ENCODE results near the gene ADGRG3. TPM values are rescaled to one million over a fixed set of nuclear protein-coding genes. Genes with fewer than 3 reads are reported as not detected.

Gene ADGRG3
- total RNA-seq, 1 experiment from 2014 or later = not detected

DNA sequence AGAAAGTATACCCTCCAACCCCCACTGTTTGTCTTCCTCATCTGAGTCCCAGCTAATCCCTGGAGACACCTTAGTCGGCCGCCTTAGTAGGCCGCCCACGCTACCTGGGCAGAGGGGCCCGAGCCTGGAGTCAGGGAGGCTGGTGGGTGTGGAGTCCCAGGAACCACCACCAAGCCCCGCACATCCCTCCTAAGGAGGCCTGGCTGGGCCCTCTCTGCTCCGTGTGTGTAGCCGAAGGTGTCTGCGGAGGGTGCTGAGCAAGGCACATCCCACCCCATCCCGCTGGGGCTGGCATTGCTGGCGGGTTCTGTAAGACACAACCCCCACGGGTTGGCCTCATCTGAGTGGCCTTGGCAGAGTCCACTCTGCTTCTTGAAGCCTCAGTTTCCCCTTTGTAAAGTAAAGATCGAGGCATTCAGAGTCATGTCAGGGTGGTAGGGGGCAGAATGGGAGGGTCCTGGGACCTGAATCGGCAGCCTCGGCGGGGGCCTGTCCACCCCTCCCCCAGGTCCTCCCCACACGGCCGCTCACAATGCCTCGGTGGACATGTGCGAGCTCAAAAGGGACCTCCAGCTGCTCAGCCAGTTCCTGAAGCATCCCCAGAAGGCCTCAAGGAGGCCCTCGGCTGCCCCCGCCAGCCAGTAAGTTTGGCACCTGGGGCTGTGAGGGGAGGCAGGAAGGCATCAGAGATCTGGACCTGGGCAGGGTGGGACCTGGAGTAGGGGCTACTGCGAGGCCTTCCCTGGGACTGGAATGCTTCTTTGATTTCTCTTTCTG lies 15.2 kb upstream of the ADGRG3 start:
- BruUV-seq (replicated peaks) = no TSS peak
- no peaks in the 10 kb centered on the region for H3K79me2 ChIP-seq (ENCODE audit: insufficient read depth, low read length)
- no peak for DNase-seq (ENCODE audit: low read depth, low spot score)
- ChIA-PET RAD21 (ENCODE audit: low non-redundant PET in 1 of 2, low total read pairs in 2 of 2, uncharacterized antibody in 2 of 2, unreplicated experiment in 2 of 2) (no interaction called here), POLR2A (no interaction called here), CTCF (no interaction called here)
- peaks cover 0 to 3% of the 10 kb centered on the region in 2 experiments; a peak in 1 of 4 replicates for H3K4me1 ChIP-seq (ENCODE audit: control insufficient read depth in 1 of 2, insufficient read depth in 2 of 2, low read length in 2 of 2)
- no peak overlapping the region for H2AFZ ChIP-seq (ENCODE audit: low read depth, low read length, poor library complexity, severe bottlenecking)
- no peaks in the 10 kb centered on the region for H3K27me3 ChIP-seq (ENCODE audit: insufficient read depth, low read length)
- ATAC-seq = no peak
- no peak overlapping the region for H3K9ac ChIP-seq (ENCODE audit: low read length)
- H3K9me3 ChIP-seq (ENCODE audit: control insufficient read depth in 1 of 2, insufficient read depth in 1 of 2, low read depth in 1 of 2, low read length in 2 of 2) = no peaks in the 10 kb centered on the region
- H3K36me3 ChIP-seq (ENCODE audit: control insufficient read depth in 1 of 2, insufficient read depth in 2 of 2, low read length in 2 of 2) = no peaks in the 10 kb centered on the region
- no peaks in the 10 kb centered on the region for H4K20me1 ChIP-seq (ENCODE audit: insufficient read depth)
- H3K9me2 ChIP-seq (ENCODE audit: insufficient read depth) = no peaks in the 10 kb centered on the region
- TF ChIP-seq EGR1 (IDR thresholded peaks at IDR 0.05; ENCODE audit: low read depth) = no peak
- no peak for TF ChIP-seq EZH2 (IDR thresholded peaks at IDR 0.05)
- no peak for TF ChIP-seq ELF1 (IDR thresholded peaks at IDR 0.05; ENCODE audit: borderline replicate concordance, low read depth)
- no peak for TF ChIP-seq FOSL1 (IDR thresholded peaks at IDR 0.05; ENCODE audit: low read depth)
- no peak for TF ChIP-seq EZH2phosphoT487 (IDR thresholded peaks at IDR 0.05; ENCODE audit: borderline replicate concordance)
- no peak for TF ChIP-seq SIN3A (IDR thresholded peaks at IDR 0.05; ENCODE audit: low read depth)
- TF ChIP-seq RAD21 (IDR thresholded peaks at IDR 0.05; ENCODE audit: low read depth) = no peak
- H3K4me2 ChIP-seq (ENCODE audit: low read length) = no peak overlapping the region
- H3K27ac ChIP-seq (ENCODE audit: low read depth, low read length) = no peak overlapping the region
- no peak overlapping the region for H3K4me3 ChIP-seq (replicated peaks in 1 of 2; ENCODE audit: low read depth in 1 of 2, low read length in 2 of 2)
- intact Hi-C loops (cut with micrococcal nuclease) = no loop called here

- Histone ChIP-seq H3K4me3 (replicated peaks in 1 of 2; ENCODE audit: low read depth in 1 of 2, low read length in 2 of 2) (no peak overlapping the region), H3K79me2 (ENCODE audit: insufficient read depth, low read length) (no peaks in the 10 kb centered on the region), H3K27ac (ENCODE audit: low read depth, low read length) (no peak overlapping the region), H3K9me2 (ENCODE audit: insufficient read depth) (no peaks in the 10 kb centered on the region), H3K4me1 (ENCODE audit: control insufficient read depth in 1 of 2, insufficient read depth in 2 of 2, low read length in 2 of 2) (peaks cover 0 to 3% of the 10 kb centered on the region in 2 experiments; a peak in 1 of 4 replicates), H3K27me3 (ENCODE audit: insufficient read depth, low read length) (no peaks in the 10 kb centered on the region), H2AFZ (ENCODE audit: low read depth, low read length, poor library complexity, severe bottlenecking) (no peak overlapping the region), H3K36me3 (ENCODE audit: control insufficient read depth in 1 of 2, insufficient read depth in 2 of 2, low read length in 2 of 2) (no peaks in the 10 kb centered on the region), H3K4me2 (ENCODE audit: low read length) (no peak overlapping the region), H3K9me3 (ENCODE audit: control insufficient read depth in 1 of 2, insufficient read depth in 1 of 2, low read depth in 1 of 2, low read length in 2 of 2) (no peaks in the 10 kb centered on the region), H3K9ac (ENCODE audit: low read length) (no peak overlapping the region), H4K20me1 (ENCODE audit: insufficient read depth) (no peaks in the 10 kb centered on the region)
- intact Hi-C loops (cut with micrococcal nuclease) = no loop called here
- ChIA-PET POLR2A (no interaction called here), CTCF (no interaction called here), RAD21 (ENCODE audit: low non-redundant PET in 1 of 2, low total read pairs in 2 of 2, uncharacterized antibody in 2 of 2, unreplicated experiment in 2 of 2) (no interaction called here)
- ATAC-seq (no peak), DNase-seq (ENCODE audit: low read depth, low spot score) (no peak)
- no TSS peak for BruUV-seq (replicated peaks)
- TF ChIP-seq YY1 (IDR thresholded peaks at IDR 0.05; ENCODE audit: extremely low read depth, insufficient replicate concordance, low read depth, low read length) (no peak), EZH2 (IDR thresholded peaks at IDR 0.05) (no peak), CBX3 (IDR thresholded peaks at IDR 0.05; ENCODE audit: low read depth) (no peak), RAD21 (IDR thresholded peaks at IDR 0.05; ENCODE audit: low read depth) (no peak), MAX (IDR thresholded peaks at IDR 0.05) (no peak), CEBPB (IDR thresholded peaks at IDR 0.05; ENCODE audit: low read depth) (no peak), SRF (IDR thresholded peaks at IDR 0.05; ENCODE audit: low read depth) (no peak), SIN3A (IDR thresholded peaks at IDR 0.05; ENCODE audit: low read depth) (no peak), ELF1 (IDR thresholded peaks at IDR 0.05; ENCODE audit: borderline replicate concordance, low read depth) (no peak), JUND (IDR thresholded peaks at IDR 0.05) (no peak), ZFX (IDR thresholded peaks at IDR 0.05) (no peak), POLR2AphosphoS5 (IDR thresholded peaks at IDR 0.05; ENCODE audit: low read depth, low read length) (no peak), FOSL1 (IDR thresholded peaks at IDR 0.05; ENCODE audit: low read depth) (no peak), CTCF (IDR thresholded peaks at IDR 0.05 in 2 of 3, conservative IDR thresholded peaks at IDR 0.05 in 1 of 3; ENCODE audit: borderline replicate concordance in 1 of 3, insufficient read depth in 1 of 3, low read depth in 2 of 3, low read length in 2 of 3) (no peak), POLR2A (IDR thresholded peaks at IDR 0.05; ENCODE audit: borderline replicate concordance, extremely low read depth, insufficient read depth, insufficient read length) (no peak)
- TF ChIP-seq, protein P1, sequence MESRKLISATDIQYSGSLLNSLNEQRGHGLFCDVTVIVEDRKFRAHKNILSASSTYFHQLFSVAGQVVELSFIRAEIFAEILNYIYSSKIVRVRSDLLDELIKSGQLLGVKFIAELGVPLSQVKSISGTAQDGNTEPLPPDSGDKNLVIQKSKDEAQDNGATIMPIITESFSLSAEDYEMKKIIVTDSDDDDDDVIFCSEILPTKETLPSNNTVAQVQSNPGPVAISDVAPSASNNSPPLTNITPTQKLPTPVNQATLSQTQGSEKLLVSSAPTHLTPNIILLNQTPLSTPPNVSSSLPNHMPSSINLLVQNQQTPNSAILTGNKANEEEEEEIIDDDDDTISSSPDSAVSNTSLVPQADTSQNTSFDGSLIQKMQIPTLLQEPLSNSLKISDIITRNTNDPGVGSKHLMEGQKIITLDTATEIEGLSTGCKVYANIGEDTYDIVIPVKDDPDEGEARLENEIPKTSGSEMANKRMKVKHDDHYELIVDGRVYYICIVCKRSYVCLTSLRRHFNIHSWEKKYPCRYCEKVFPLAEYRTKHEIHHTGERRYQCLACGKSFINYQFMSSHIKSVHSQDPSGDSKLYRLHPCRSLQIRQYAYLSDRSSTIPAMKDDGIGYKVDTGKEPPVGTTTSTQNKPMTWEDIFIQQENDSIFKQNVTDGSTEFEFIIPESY (IDR thresholded peaks at IDR 0.05; ENCODE audit: extremely low read depth, insufficient replicate concordance, low read length) = no peak
Measured at GRCh38 chr16:57653936-57654335, 14.2 kb upstream of the ADGRG3 start.

Measured in HCT116 (cell line).